Measurements from ENCODE around the gene LIMA1. TPM values are rescaled to one million over a fixed set of nuclear protein-coding genes. Genes with fewer than 3 reads are reported as not detected.

The LIMA1 gene
- total and polyA plus RNA-seq, 2 donors (not counting 1 experiment from before 2014, with no cell fraction given) = 1.3 to 2.1 TPM

- Histone ChIP-seq H3K9me3 (ENCODE audit: control extremely low read depth in 1 of 3, control insufficient read depth in 2 of 3, insufficient read depth in 1 of 3, low read length in 2 of 3) (no peaks in the 10 kb centered on the region), H3K9ac (ENCODE audit: low read length) (no peak overlapping the region), H3K27ac (ENCODE audit: low read length in 2 of 2) (no peak overlapping the region), H4K20me1 (ENCODE audit: control insufficient read depth, insufficient read depth, low read length, poor library complexity, severe bottlenecking) (no peaks in the 10 kb centered on the region), H3K36me3 (replicated peaks in 1 of 2; ENCODE audit: control extremely low read depth in 1 of 2, control insufficient read depth in 1 of 2, extremely low read depth in 1 of 2, insufficient read depth in 2 of 2, low read length in 1 of 2) (no peaks in the 10 kb centered on the region), H3K27me3 (replicated peaks in 1 of 4; ENCODE audit: control extremely low read depth in 1 of 4, control insufficient read depth in 3 of 4, insufficient read depth in 4 of 4, low read length in 3 of 4) (peaks cover 0 to 4% (median 0%) of the 10 kb centered on the region in 4 experiments), H3K4me3 (ENCODE audit: control extremely low read depth in 1 of 5, extremely low read depth in 1 of 5, insufficient read depth in 1 of 5, low read depth in 2 of 5, low read length in 4 of 5) (no peak overlapping the region), H3K4me2 (replicated peaks; ENCODE audit: low read depth, low read length, poor library complexity, severe bottlenecking) (no peak overlapping the region), H2AFZ (ENCODE audit: insufficient read depth, low read depth, low read length, poor library complexity, severe bottlenecking) (no peak overlapping the region), H3K4me1 (ENCODE audit: control insufficient read depth in 2 of 2, insufficient read depth in 2 of 2, low read length in 2 of 2) (no peaks in the 10 kb centered on the region), H3K79me2 (ENCODE audit: control insufficient read depth, insufficient read depth, low read length) (no peaks in the 10 kb centered on the region)
- CTCF ChIA-PET = interaction anchor here (0.6 to 2.5 kb wide), 2 partner anchors 8 to 727 kb away, joined by 3 to 7 read pairs; no protein-coding TSS in a partner anchor
- POLR2A ChIA-PET = no interaction called here
- no peaks in the 10 kb centered on the region for H3K9me3 Mint-ChIP-seq (ENCODE audit: insufficient read depth)
- no peak for ATAC-seq (ENCODE audit: low read depth)
- whole genome bisulfite sequencing (ENCODE audit: insufficient coverage) = 81% methylated on average over 3 of the region's 3 CpGs
- no peak overlapping the region for H3K27ac Mint-ChIP-seq
- TF ChIP-seq, protein P1, sequence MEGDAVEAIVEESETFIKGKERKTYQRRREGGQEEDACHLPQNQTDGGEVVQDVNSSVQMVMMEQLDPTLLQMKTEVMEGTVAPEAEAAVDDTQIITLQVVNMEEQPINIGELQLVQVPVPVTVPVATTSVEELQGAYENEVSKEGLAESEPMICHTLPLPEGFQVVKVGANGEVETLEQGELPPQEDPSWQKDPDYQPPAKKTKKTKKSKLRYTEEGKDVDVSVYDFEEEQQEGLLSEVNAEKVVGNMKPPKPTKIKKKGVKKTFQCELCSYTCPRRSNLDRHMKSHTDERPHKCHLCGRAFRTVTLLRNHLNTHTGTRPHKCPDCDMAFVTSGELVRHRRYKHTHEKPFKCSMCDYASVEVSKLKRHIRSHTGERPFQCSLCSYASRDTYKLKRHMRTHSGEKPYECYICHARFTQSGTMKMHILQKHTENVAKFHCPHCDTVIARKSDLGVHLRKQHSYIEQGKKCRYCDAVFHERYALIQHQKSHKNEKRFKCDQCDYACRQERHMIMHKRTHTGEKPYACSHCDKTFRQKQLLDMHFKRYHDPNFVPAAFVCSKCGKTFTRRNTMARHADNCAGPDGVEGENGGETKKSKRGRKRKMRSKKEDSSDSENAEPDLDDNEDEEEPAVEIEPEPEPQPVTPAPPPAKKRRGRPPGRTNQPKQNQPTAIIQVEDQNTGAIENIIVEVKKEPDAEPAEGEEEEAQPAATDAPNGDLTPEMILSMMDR (IDR thresholded peaks at IDR 0.05) = no peak
- TF ChIP-seq EZH2 (IDR thresholded peaks at IDR 0.05; ENCODE audit: borderline replicate concordance, insufficient read depth, low read depth, low read length, poor library complexity, severe bottlenecking) = no peak
- intact Hi-C loops (cut with micrococcal nuclease) = no loop called here
- DNase-seq = no peak
- no peak overlapping the region for H3K4me3 Mint-ChIP-seq
- no peaks in the 10 kb centered on the region for H3K4me1 Mint-ChIP-seq
- no peaks in the 10 kb centered on the region for H3K27me3 Mint-ChIP-seq
Observed at GRCh38 chr12:50234347-50234746, 49.0 kb downstream of the LIMA1 start.

DNA sequence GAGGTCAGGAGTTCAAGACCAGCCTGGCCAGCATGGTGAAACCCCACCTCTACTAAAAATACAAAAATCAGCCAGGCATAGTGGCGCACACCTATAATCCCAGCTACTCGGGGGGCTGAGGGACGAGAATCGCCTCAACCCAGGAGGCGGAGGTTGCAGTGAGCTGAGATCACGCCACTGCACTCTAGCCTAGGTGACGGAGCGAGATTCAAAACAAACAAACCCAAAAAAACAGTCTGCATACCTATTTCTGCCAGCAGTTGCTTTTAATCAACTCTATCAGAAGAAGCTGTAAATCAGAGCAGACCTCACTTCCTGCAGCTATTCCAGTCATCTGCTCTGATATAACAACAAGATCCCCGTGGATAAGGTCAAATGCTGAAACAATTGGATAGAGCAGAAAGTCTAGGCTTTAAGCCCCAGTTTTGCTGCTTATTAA, 50.5 kb downstream of the LIMA1 start:
- no peaks in the 10 kb centered on the region for H3K9me3 Mint-ChIP-seq (ENCODE audit: insufficient read depth)
- H3K4me2 ChIP-seq (replicated peaks; ENCODE audit: low read depth, low read length, poor library complexity, severe bottlenecking) = no peak overlapping the region
- WGBS (ENCODE audit: insufficient coverage) = 90% methylated on average over 8 of the region's 9 CpGs

More for the DNA sequence above, 50.5 kb downstream of the LIMA1 start:
- Histone ChIP-seq H3K79me2 (ENCODE audit: control insufficient read depth, insufficient read depth, low read length) (no peaks in the 10 kb centered on the region), H3K27ac (ENCODE audit: low read length in 2 of 2) (no peak overlapping the region), H3K4me1 (ENCODE audit: control insufficient read depth in 2 of 2, insufficient read depth in 2 of 2, low read length in 2 of 2) (no peaks in the 10 kb centered on the region), H3K27me3 (replicated peaks in 1 of 4; ENCODE audit: control extremely low read depth in 1 of 4, control insufficient read depth in 3 of 4, insufficient read depth in 4 of 4, low read length in 3 of 4) (peaks cover 0 to 4% (median 0%) of the 10 kb centered on the region in 4 experiments), H3K9ac (ENCODE audit: low read length) (no peak overlapping the region), H2AFZ (ENCODE audit: insufficient read depth, low read depth, low read length, poor library complexity, severe bottlenecking) (no peak overlapping the region), H3K9me3 (ENCODE audit: control extremely low read depth in 1 of 3, control insufficient read depth in 2 of 3, insufficient read depth in 1 of 3, low read length in 2 of 3) (no peaks in the 10 kb centered on the region), H3K36me3 (replicated peaks in 1 of 2; ENCODE audit: control extremely low read depth in 1 of 2, control insufficient read depth in 1 of 2, extremely low read depth in 1 of 2, insufficient read depth in 2 of 2, low read length in 1 of 2) (no peaks in the 10 kb centered on the region), H3K4me3 (ENCODE audit: control extremely low read depth in 1 of 5, extremely low read depth in 1 of 5, insufficient read depth in 1 of 5, low read depth in 2 of 5, low read length in 4 of 5) (no peak overlapping the region), H4K20me1 (ENCODE audit: control insufficient read depth, insufficient read depth, low read length, poor library complexity, severe bottlenecking) (no peaks in the 10 kb centered on the region)
- DNase-seq (no peak), ATAC-seq (ENCODE audit: low read depth) (no peak)
- TF ChIP-seq, protein P1 (IDR thresholded peaks at IDR 0.05) = no peak
- no peak overlapping the region for H3K27ac Mint-ChIP-seq
- POLR2A ChIA-PET = no interaction called here
- CTCF ChIA-PET = interaction anchor here (2.5 kb wide), 1 partner anchor 9 kb away, joined by 7 read pairs; no protein-coding TSS in a partner anchor
- H3K27me3 Mint-ChIP-seq = no peaks in the 10 kb centered on the region
- intact Hi-C loops (cut with micrococcal nuclease) = no loop called here
- H3K4me1 Mint-ChIP-seq = no peaks in the 10 kb centered on the region
- no peak overlapping the region for H3K4me3 Mint-ChIP-seq
